GM23248 (cell line): ENCODE measurements around the gene ENG. TPM values are rescaled to one million over a fixed set of nuclear protein-coding genes. Genes with fewer than 3 reads are reported as not detected.

Experiments used
- DNase-seq: peaks from one replicate; pipeline ENCODE4 v3.0.0-alpha.2; 2015
- H2AFZ ChIP-seq: fragments of 200-600 bp; sonication (generic); 2 replicates; pipeline ENCODE4 v1.6.1; 2016; ENCODE audit warnings: antibody characterized with exemption
- H3F3A ChIP-seq: fragments of 200-600 bp; sonication (generic); 2 replicates; pipeline ENCODE4 v1.6.1; 2016; ENCODE audit warnings: mild to moderate bottlenecking, antibody characterized with exemption, mixed run types; ENCODE audit not compliant: insufficient read depth
- H3K27ac ChIP-seq: fragments of 200-600 bp; sonication (generic); 2 replicates; pipeline ENCODE4 v1.5.1; 2016; ENCODE audit warnings: mild to moderate bottlenecking
- H3K27me3 ChIP-seq: fragments of 200-600 bp; sonication (generic); replicated peaks from 2 replicates; pipeline ENCODE4 v1.6.1; 2016; ENCODE audit warnings: mild to moderate bottlenecking; ENCODE audit not compliant: insufficient read depth
- H3K36me3 ChIP-seq: fragments of 200-600 bp; sonication (generic); 2 replicates; pipeline ENCODE4 v1.6.1; 2016; ENCODE audit warnings: low read depth, mild to moderate bottlenecking
- H3K4me1 ChIP-seq: fragments of 200-600 bp; sonication (generic); 2 replicates; pipeline ENCODE4 v1.6.1; 2016; ENCODE audit warnings: mild to moderate bottlenecking; ENCODE audit not compliant: insufficient read depth
- H3K4me2 ChIP-seq: fragments of 200-600 bp; sonication (generic); one replicate; pipeline ENCODE4 v1.6.1; 2016; ENCODE audit warnings: mild to moderate bottlenecking; ENCODE audit not compliant: unreplicated experiment
- H3K4me3 ChIP-seq: fragments of 200-600 bp; sonication (generic); 2 replicates; pipeline ENCODE4 v1.5.1; 2016; ENCODE audit warnings: mild to moderate bottlenecking
- H3K79me2 ChIP-seq: fragments of 200-600 bp; sonication (generic); 2 replicates; pipeline ENCODE4 v1.6.1; 2016; ENCODE audit warnings: mild to moderate bottlenecking; ENCODE audit not compliant: insufficient read depth
- H3K9ac ChIP-seq: fragments of 200-600 bp; sonication (generic); 2 replicates; pipeline ENCODE4 v1.6.1; 2016; ENCODE audit warnings: mild to moderate bottlenecking
- H3K9me2 ChIP-seq: fragments of 200-600 bp; sonication (generic); 2 replicates; pipeline ENCODE4 v1.6.1; 2016; ENCODE audit warnings: mixed run types, mild to moderate bottlenecking, moderate library complexity; ENCODE audit not compliant: insufficient read depth
- H3K9me3 ChIP-seq: fragments of 200-600 bp; sonication (generic); one replicate; pipeline ENCODE4 v1.6.1; 2017; ENCODE audit warnings: low read depth
- H4K20me1 ChIP-seq: fragments of 200-600 bp; sonication (generic); 2 replicates; pipeline ENCODE4 v1.6.0; 2016; ENCODE audit not compliant: insufficient read depth
- EZH2 ChIP-seq: fragments of 200-600 bp; sonication (generic); IDR thresholded peaks from 2 replicates; pipeline ENCODE4 v1.6.1; 2018; ENCODE audit warnings: antibody characterized with exemption, mild to moderate bottlenecking; ENCODE audit not compliant: insufficient read depth, poor library complexity, severe bottlenecking
- EZH2phosphoT487 ChIP-seq: fragments of 200-600 bp; sonication (generic); IDR thresholded peaks from 2 replicates; pipeline ENCODE4 v1.6.1; 2018; ENCODE audit warnings: antibody characterized with exemption, moderate library complexity, mild to moderate bottlenecking, low read depth; ENCODE audit not compliant: insufficient read depth
- WGBS, 2 experiments: methylation state at CpG; one replicate each; pipeline ENCODE4 v1.1.6; 2015 to 2017; ENCODE audit warnings: low lambda C conversion rate in 2 of 2, low coverage in 1 of 2; ENCODE audit errors: missing lambda C conversion rate in 2 of 2; 5-methylcytosine and 5-hydroxymethylcytosine counted together
- in situ Hi-C: fragments of 300-500 bp; cut with MboI; formaldehyde crosslinking; loops from 2 replicates; pipeline ENCODE4 v1.15.0; 2020
- polyA plus RNA-seq: library from polyadenylated mRNA; unstranded; fragments of >200 nt; fragmentation: Nextera tagmentation; extraction: Ambion mirVana; gene quantifications from 2 replicates; pipeline ENCODE4 v1.2.1, GENCODE V29; 2016
- total RNA-seq: library from RNA; depleted of rRNA; stranded (reverse); fragments of >200 nt; shearing (Covaris generic); gene quantifications from 2 replicates; pipeline ENCODE4 v1.2.3, GENCODE V29; 2014

Gene ENG
- total and polyA plus RNA-seq, 2 experiments from 2014 or later, result 54.5 to 226 TPM

GRCh38 chr9:127814619-127815511 is 39.6 kb downstream of the ENG start:
- Histone ChIP-seq H4K20me1 (no peaks in the 10 kb centered on the region), H3K4me1 (no peaks in the 10 kb centered on the region), H3K27ac (no peak overlapping the region), H3K4me3 (no peak overlapping the region), H3K9me2 (no peaks in the 10 kb centered on the region), H3K79me2 (no peaks in the 10 kb centered on the region), H2AFZ (no peak overlapping the region), H3F3A (peaks cover 25% of the 10 kb centered on the region; the same call in 1 of the 2 replicates), H3K9ac (no peak overlapping the region), H3K4me2 (no peak overlapping the region), H3K27me3 (no peaks in the 10 kb centered on the region), H3K9me3 (no peaks in the 10 kb centered on the region), H3K36me3 (peaks cover 14% of the 10 kb centered on the region; the same call in 1 of the 2 replicates)
- 72 to 79% methylated on average over 11 of the region's 11 CpGs for WGBS, 2 experiments
- in situ Hi-C loops, result no loop called here
- DNase-seq, result no peak
- TF ChIP-seq EZH2, result no peak
- TF ChIP-seq EZH2phosphoT487, result no peak

GRCh38 chr9:127813686-127814226 is 40.7 kb downstream of the ENG start:
- Histone ChIP-seq H3K36me3 (peaks cover 14% of the 10 kb centered on the region; the same call in 1 of the 2 replicates), H3K27ac (no peak overlapping the region), H3K9me3 (no peaks in the 10 kb centered on the region), H3K9me2 (no peaks in the 10 kb centered on the region), H3F3A (peaks cover 25% of the 10 kb centered on the region), H3K9ac (no peak overlapping the region), H3K4me3 (no peak overlapping the region), H3K4me1 (no peaks in the 10 kb centered on the region), H2AFZ (no peak overlapping the region), H4K20me1 (no peaks in the 10 kb centered on the region), H3K4me2 (no peak overlapping the region), H3K79me2 (no peaks in the 10 kb centered on the region), H3K27me3 (no peaks in the 10 kb centered on the region)
- WGBS, 2 experiments, result 61 to 63% methylated on average over 9 of the region's 9 CpGs
- DNase-seq, result no peak
- in situ Hi-C loops, result no loop called here
- TF ChIP-seq EZH2, result no peak
- TF ChIP-seq EZH2phosphoT487, result no peak

GRCh38 chr9:127812936-127813675 is 41.4 kb downstream of the ENG start:
- in situ Hi-C loops, result no loop called here
- Histone ChIP-seq H3F3A (peaks cover 25% of the 10 kb centered on the region), H3K36me3 (peaks cover 14% of the 10 kb centered on the region; the same call in 1 of the 2 replicates), H3K79me2 (no peaks in the 10 kb centered on the region), H4K20me1 (no peaks in the 10 kb centered on the region), H3K9me2 (no peaks in the 10 kb centered on the region), H3K9me3 (no peaks in the 10 kb centered on the region), H3K4me3 (no peak overlapping the region), H3K27ac (no peak overlapping the region), H2AFZ (no peak overlapping the region), H3K27me3 (no peaks in the 10 kb centered on the region), H3K9ac (no peak overlapping the region), H3K4me1 (no peaks in the 10 kb centered on the region), H3K4me2 (no peak overlapping the region)
- TF ChIP-seq EZH2 (no peak), EZH2phosphoT487 (no peak)
- DNase-seq, result no peak
- 89 to 91% methylated on average over 18 to 19 of the region's 19 CpGs for WGBS, 2 experiments

- DNase-seq, result no peak
- Histone ChIP-seq H3K79me2 (no peaks in the 10 kb centered on the region), H3K4me3 (no peak overlapping the region), H3K27me3 (no peaks in the 10 kb centered on the region), H3F3A (peaks cover 16% of the 10 kb centered on the region), H3K4me2 (no peak overlapping the region), H3K36me3 (peaks cover 14% of the 10 kb centered on the region; the same call in 1 of the 2 replicates), H2AFZ (no peak overlapping the region), H4K20me1 (no peaks in the 10 kb centered on the region), H3K9me3 (no peaks in the 10 kb centered on the region), H3K4me1 (no peaks in the 10 kb centered on the region), H3K9me2 (no peaks in the 10 kb centered on the region), H3K9ac (no peak overlapping the region), H3K27ac (no peak overlapping the region)
- in situ Hi-C loops, result no loop called here
- WGBS, 2 experiments, result 91 to 93% methylated on average over 6 of the region's 6 CpGs
- TF ChIP-seq EZH2 (no peak), EZH2phosphoT487 (no peak)
Measured at GRCh38 chr9:127812011-127812410, 42.4 kb downstream of the ENG start.
